ENCODE data around the gene LRRC74B.

The LRRC74B gene

DNA sequence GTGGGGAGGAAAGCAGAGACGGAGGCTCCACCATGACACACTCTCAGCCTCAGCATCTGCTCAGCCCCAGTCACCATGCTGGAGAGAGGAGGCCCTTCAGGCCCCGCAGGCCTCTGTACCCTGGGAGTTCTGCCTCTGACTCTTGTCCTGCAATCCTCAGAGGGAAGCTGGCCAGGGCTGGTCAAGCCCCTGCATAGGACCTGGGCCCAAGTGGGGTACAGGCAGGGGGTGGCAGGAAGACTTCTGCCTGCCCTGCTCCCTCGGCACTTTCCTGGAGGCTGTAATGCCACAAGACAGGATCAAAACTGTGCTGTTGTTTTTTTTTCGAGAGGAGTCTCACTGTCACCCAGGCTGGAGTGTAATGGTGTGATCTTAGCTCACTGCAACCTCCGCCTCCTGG, 33.7 kb downstream of the LRRC74B start:
- no peak overlapping the region for H2AFZ ChIP-seq (ENCODE audit: low read depth, low read length, severe bottlenecking)

DNA sequence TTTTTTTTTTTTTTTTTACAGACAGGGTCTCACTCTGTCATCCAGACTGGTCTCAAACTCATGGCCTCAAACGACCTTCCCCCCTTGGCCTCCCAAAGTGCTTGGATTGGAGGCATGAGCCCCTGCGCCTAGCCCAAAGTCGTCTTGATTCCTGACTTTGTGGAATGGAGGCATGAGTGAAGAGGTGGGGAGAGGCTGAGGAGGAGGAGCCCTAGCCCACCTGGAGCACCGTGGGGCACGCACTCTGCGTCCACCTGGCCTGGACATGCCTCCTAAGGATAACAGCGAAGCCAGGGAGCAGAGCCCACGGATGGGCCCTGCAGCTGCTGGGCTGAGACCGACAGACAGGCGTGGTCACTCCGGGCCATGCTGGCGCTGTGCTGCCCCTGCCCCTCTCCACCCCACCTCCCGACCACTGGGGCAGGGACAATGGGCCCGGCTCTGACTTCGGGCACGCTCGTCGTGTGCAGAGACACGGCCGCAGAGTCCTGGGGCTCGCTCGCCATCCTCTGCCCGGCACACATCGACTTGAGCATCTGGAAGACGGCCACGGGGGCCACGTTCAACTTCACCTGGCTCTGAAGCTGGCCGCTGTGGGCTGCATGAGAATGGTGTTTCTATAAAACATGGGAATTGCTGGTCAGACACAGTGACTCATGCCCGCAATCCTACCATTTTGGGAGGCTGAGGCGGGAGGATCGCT, 34.8 kb downstream of the LRRC74B start:
- no peaks in the 10 kb centered on the region for H3K79me2 ChIP-seq (ENCODE audit: insufficient read depth, low read length)
- no peak overlapping the region for H2AFZ ChIP-seq (ENCODE audit: low read depth, low read length, severe bottlenecking)
- no peak for TF ChIP-seq EZH2phosphoT487 (conservative IDR thresholded peaks at IDR 0.05; ENCODE audit: low read length)
- TF ChIP-seq, protein P1, sequence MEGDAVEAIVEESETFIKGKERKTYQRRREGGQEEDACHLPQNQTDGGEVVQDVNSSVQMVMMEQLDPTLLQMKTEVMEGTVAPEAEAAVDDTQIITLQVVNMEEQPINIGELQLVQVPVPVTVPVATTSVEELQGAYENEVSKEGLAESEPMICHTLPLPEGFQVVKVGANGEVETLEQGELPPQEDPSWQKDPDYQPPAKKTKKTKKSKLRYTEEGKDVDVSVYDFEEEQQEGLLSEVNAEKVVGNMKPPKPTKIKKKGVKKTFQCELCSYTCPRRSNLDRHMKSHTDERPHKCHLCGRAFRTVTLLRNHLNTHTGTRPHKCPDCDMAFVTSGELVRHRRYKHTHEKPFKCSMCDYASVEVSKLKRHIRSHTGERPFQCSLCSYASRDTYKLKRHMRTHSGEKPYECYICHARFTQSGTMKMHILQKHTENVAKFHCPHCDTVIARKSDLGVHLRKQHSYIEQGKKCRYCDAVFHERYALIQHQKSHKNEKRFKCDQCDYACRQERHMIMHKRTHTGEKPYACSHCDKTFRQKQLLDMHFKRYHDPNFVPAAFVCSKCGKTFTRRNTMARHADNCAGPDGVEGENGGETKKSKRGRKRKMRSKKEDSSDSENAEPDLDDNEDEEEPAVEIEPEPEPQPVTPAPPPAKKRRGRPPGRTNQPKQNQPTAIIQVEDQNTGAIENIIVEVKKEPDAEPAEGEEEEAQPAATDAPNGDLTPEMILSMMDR (IDR thresholded peaks at IDR 0.05; ENCODE audit: insufficient read depth, low read length, poor library complexity, severe bottlenecking): no peak
- H3K4me3 ChIP-seq (ENCODE audit: insufficient read depth, low read length, poor library complexity, severe bottlenecking): no peak overlapping the region
- H3K9ac ChIP-seq (ENCODE audit: low read length): no peak overlapping the region
- no peaks in the 10 kb centered on the region for H3K9me2 ChIP-seq (replicated peaks; ENCODE audit: insufficient read depth, low read length)
- no peaks in the 10 kb centered on the region for H3K9me3 ChIP-seq (ENCODE audit: insufficient read depth, low read length)
- no peaks in the 10 kb centered on the region for H4K20me1 ChIP-seq (ENCODE audit: low read depth, low read length)
- no peaks in the 10 kb centered on the region for H3K36me3 ChIP-seq (ENCODE audit: low read length)
- H3F3A ChIP-seq (ENCODE audit: insufficient read depth): no peaks in the 10 kb centered on the region
- no peak overlapping the region for H3K27ac ChIP-seq (ENCODE audit: low read depth, low read length)
- H3K27me3 ChIP-seq (ENCODE audit: low read length): no peaks in the 10 kb centered on the region
- H3K4me2 ChIP-seq (ENCODE audit: low read depth, low read length, poor library complexity, severe bottlenecking): no peak overlapping the region

More for the DNA sequence above, 33.7 kb downstream of the LRRC74B start:
- Histone ChIP-seq H3F3A (ENCODE audit: insufficient read depth) (no peaks in the 10 kb centered on the region), H3K9me2 (replicated peaks; ENCODE audit: insufficient read depth, low read length) (no peaks in the 10 kb centered on the region), H4K20me1 (ENCODE audit: low read depth, low read length) (no peaks in the 10 kb centered on the region), H3K4me3 (ENCODE audit: insufficient read depth, low read length, poor library complexity, severe bottlenecking) (no peak overlapping the region), H3K4me2 (ENCODE audit: low read depth, low read length, poor library complexity, severe bottlenecking) (no peak overlapping the region), H3K9ac (ENCODE audit: low read length) (no peak overlapping the region), H3K79me2 (ENCODE audit: insufficient read depth, low read length) (no peaks in the 10 kb centered on the region), H3K36me3 (ENCODE audit: low read length) (no peaks in the 10 kb centered on the region), H3K27ac (ENCODE audit: low read depth, low read length) (no peak overlapping the region), H3K9me3 (ENCODE audit: insufficient read depth, low read length) (no peaks in the 10 kb centered on the region), H3K27me3 (ENCODE audit: low read length) (no peaks in the 10 kb centered on the region)
- TF ChIP-seq, protein P1 (IDR thresholded peaks at IDR 0.05; ENCODE audit: insufficient read depth, low read length, poor library complexity, severe bottlenecking): no peak
- no peak for TF ChIP-seq EZH2phosphoT487 (conservative IDR thresholded peaks at IDR 0.05; ENCODE audit: low read length)

DNA sequence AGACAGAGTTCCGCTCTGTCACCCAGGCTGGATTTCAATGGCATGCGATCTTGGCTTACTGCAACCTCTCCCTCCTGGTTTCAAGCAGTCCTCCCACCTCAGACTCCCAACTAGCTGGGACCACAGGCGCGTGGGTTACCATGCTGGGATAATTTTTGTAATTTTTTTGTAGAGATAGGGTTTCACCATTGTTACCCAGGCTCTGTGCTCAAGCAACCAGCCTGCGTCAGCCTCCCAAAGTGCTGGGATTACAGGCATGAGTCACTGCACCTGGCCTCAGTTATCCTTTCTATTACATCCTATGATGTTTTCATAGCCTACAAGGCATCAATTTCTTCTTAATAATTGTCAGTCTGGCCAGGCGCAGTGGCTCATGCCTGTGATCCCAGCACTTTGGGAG, 36.5 kb downstream of the LRRC74B start:
- no peaks in the 10 kb centered on the region for H3F3A ChIP-seq (ENCODE audit: insufficient read depth)
- H3K4me3 ChIP-seq (ENCODE audit: insufficient read depth, low read length, poor library complexity, severe bottlenecking): no peak overlapping the region
- H4K20me1 ChIP-seq (ENCODE audit: low read depth, low read length): no peaks in the 10 kb centered on the region
- H3K27me3 ChIP-seq (ENCODE audit: low read length): no peaks in the 10 kb centered on the region
- no peak overlapping the region for H3K9ac ChIP-seq (ENCODE audit: low read length)
- TF ChIP-seq EZH2phosphoT487 (conservative IDR thresholded peaks at IDR 0.05; ENCODE audit: low read length): no peak
- TF ChIP-seq, protein P1 (IDR thresholded peaks at IDR 0.05; ENCODE audit: insufficient read depth, low read length, poor library complexity, severe bottlenecking): no peak
- no peaks in the 10 kb centered on the region for H3K36me3 ChIP-seq (ENCODE audit: low read length)
- H3K27ac ChIP-seq (ENCODE audit: low read depth, low read length): no peak overlapping the region
- H2AFZ ChIP-seq (ENCODE audit: low read depth, low read length, severe bottlenecking): no peak overlapping the region
- no peaks in the 10 kb centered on the region for H3K9me3 ChIP-seq (ENCODE audit: insufficient read depth, low read length)
- H3K9me2 ChIP-seq (replicated peaks; ENCODE audit: insufficient read depth, low read length): no peaks in the 10 kb centered on the region
- no peaks in the 10 kb centered on the region for H3K79me2 ChIP-seq (ENCODE audit: insufficient read depth, low read length)
- H3K4me2 ChIP-seq (ENCODE audit: low read depth, low read length, poor library complexity, severe bottlenecking): no peak overlapping the region
